Mesendoderm (in vitro differentiated cells): ENCODE measurements around the gene FANCC.

Experiments
- DNase-seq: peaks from one replicate; pipeline ENCODE4 v3.0.0; 2013
- H2AK5ac ChIP-seq: 2 replicates; pipeline ENCODE4 v1.6.1; 2013; ENCODE audit warnings: low read length, inconsistent platforms
- H2BK120ac ChIP-seq: 2 replicates; pipeline ENCODE4 v1.6.1; 2013; ENCODE audit warnings: low read depth, mild to moderate bottlenecking, low read length, moderate library complexity, mixed read lengths
- H2BK15ac ChIP-seq: replicated peaks from 2 replicates; pipeline ENCODE4 v1.6.1; 2013; ENCODE audit warnings: low read depth, mild to moderate bottlenecking, moderate library complexity
- H2BK5ac ChIP-seq: 2 replicates; pipeline ENCODE4 v1.6.1; 2013; ENCODE audit warnings: low read length, inconsistent platforms
- H3K18ac ChIP-seq: 2 replicates; pipeline ENCODE4 v1.6.1; 2013; ENCODE audit warnings: mild to moderate bottlenecking, low read length, mixed read lengths
- H3K23ac ChIP-seq: one replicate; pipeline ENCODE4 v1.6.1; 2013; ENCODE audit warnings: low read length
- H3K27ac ChIP-seq: 2 replicates; pipeline ENCODE4 v1.5.1; 2013; ENCODE audit warnings: low read depth, mild to moderate bottlenecking, inconsistent platforms, low read length, moderate library complexity
- H3K27me3 ChIP-seq: 2 replicates; pipeline ENCODE4 v1.6.1; 2013; ENCODE audit warnings: low read length, control low read depth, mild to moderate bottlenecking, inconsistent platforms; ENCODE audit not compliant: insufficient read depth, poor library complexity
- H3K36me3 ChIP-seq: 2 replicates; pipeline ENCODE4 v1.6.1; 2013; ENCODE audit warnings: low read length, inconsistent platforms; ENCODE audit not compliant: control insufficient read depth, insufficient read depth
- H3K4ac ChIP-seq: one replicate; pipeline ENCODE4 v1.6.1; 2013; ENCODE audit warnings: low read depth, mild to moderate bottlenecking, low read length, moderate library complexity
- H3K4me1 ChIP-seq: 2 replicates; pipeline ENCODE4 v1.6.1; 2013; ENCODE audit warnings: low read depth, low read length, inconsistent platforms; ENCODE audit not compliant: control insufficient read depth
- H3K4me2 ChIP-seq: 2 replicates; pipeline ENCODE4 v1.6.1; 2013; ENCODE audit warnings: low read length
- H3K4me3 ChIP-seq: 2 replicates; pipeline ENCODE4 v1.5.1; 2013; ENCODE audit warnings: mild to moderate bottlenecking, low read length
- H3K56ac ChIP-seq: one replicate; pipeline ENCODE4 v1.6.1; 2013; ENCODE audit warnings: low read length
- H3K79me1 ChIP-seq: 2 replicates; pipeline ENCODE4 v1.6.1; 2013; ENCODE audit warnings: low read length, inconsistent platforms
- H3K79me2 ChIP-seq: 2 replicates; pipeline ENCODE4 v1.6.1; 2013; ENCODE audit warnings: mild to moderate bottlenecking, low read length; ENCODE audit not compliant: control insufficient read depth, insufficient read depth
- H3K9ac ChIP-seq: 2 replicates; pipeline ENCODE4 v1.6.1; 2013; ENCODE audit warnings: low read length, inconsistent platforms
- H4K5ac ChIP-seq: one replicate; pipeline ENCODE4 v1.6.1; 2013; ENCODE audit warnings: low read length
- H4K8ac ChIP-seq: one replicate; pipeline ENCODE4 v1.6.1; 2013; ENCODE audit warnings: low read depth, mild to moderate bottlenecking, control low read depth, low read length, moderate library complexity
- WGBS: extraction: QIAGEN DNeasy Blood & Tissue Kit; methylation state at CpG from one replicate; pipeline ENCODE4 v1.1.7; 2013; ENCODE audit warnings: low lambda C conversion rate, missing lambda C conversion rate; ENCODE audit not compliant: insufficient coverage; ENCODE audit errors: extremely low coverage; 5-methylcytosine and 5-hydroxymethylcytosine counted together

The FANCC gene

DNA sequence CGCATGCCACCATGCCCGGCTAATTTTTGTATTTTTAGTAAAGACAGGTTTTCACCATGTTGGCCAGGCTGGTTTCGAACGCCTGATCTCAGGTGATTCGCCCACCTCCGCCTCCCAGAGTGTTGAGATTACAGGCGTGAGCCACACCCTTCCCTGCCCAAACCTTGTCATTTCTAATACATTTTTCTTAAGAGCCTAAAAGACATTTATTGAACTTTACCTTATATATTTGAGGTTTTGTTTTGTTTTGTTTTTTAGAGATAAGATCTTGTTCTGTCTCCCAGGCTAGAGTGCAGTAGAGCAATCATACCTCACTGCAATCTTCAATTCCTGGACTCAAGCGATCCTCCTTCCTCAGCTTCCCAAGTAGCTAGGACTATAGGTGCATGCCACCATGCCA, 39.8 kb upstream of the FANCC start:
- no peaks in the 10 kb centered on the region for H3K36me3 ChIP-seq
- no peak overlapping the region for H3K18ac ChIP-seq
- no peak overlapping the region for H2BK5ac ChIP-seq
- no peak overlapping the region for H3K56ac ChIP-seq
- no peak overlapping the region for H4K8ac ChIP-seq
- H3K79me1 ChIP-seq, result no peaks in the 10 kb centered on the region
- H3K4me2 ChIP-seq, result no peak overlapping the region
- no peak for DNase-seq
- WGBS, result no CpG with 5 or more reads among the region's 8 CpGs
- H2BK120ac ChIP-seq, result no peak overlapping the region
- no peak overlapping the region for H4K5ac ChIP-seq
- H3K9ac ChIP-seq, result no peak overlapping the region
- no peaks in the 10 kb centered on the region for H3K27me3 ChIP-seq
- H3K4me1 ChIP-seq, result no peaks in the 10 kb centered on the region
- no peak overlapping the region for H2BK15ac ChIP-seq
- H3K23ac ChIP-seq, result no peak overlapping the region
- no peak overlapping the region for H3K4me3 ChIP-seq
- H3K27ac ChIP-seq, result no peak overlapping the region
- no peak overlapping the region for H2AK5ac ChIP-seq
- H3K79me2 ChIP-seq, result no peaks in the 10 kb centered on the region
- H3K4ac ChIP-seq, result no peak overlapping the region

GRCh38 chr9:95355500-95355899, 38.0 kb upstream of the FANCC start:
- H3K9ac ChIP-seq, result no peak overlapping the region
- no peak overlapping the region for H3K27ac ChIP-seq
- H2BK120ac ChIP-seq, result no peak overlapping the region
- no peak overlapping the region for H3K4me2 ChIP-seq
- no peaks in the 10 kb centered on the region for H3K27me3 ChIP-seq
- no peak overlapping the region for H4K5ac ChIP-seq
- H3K4me3 ChIP-seq, result no peak overlapping the region
- no peak overlapping the region for H2AK5ac ChIP-seq
- H2BK5ac ChIP-seq, result no peak overlapping the region
- no peaks in the 10 kb centered on the region for H3K79me2 ChIP-seq
- H4K8ac ChIP-seq, result no peak overlapping the region
- no peaks in the 10 kb centered on the region for H3K4me1 ChIP-seq
- no peak overlapping the region for H2BK15ac ChIP-seq
- DNase-seq, result peak; percentile 35
- H3K23ac ChIP-seq, result no peak overlapping the region
- no CpG with 5 or more reads among the region's 5 CpGs for WGBS
- no peak overlapping the region for H3K56ac ChIP-seq
- H3K4ac ChIP-seq, result no peak overlapping the region
- no peaks in the 10 kb centered on the region for H3K36me3 ChIP-seq
- H3K79me1 ChIP-seq, result no peaks in the 10 kb centered on the region
- no peak overlapping the region for H3K18ac ChIP-seq

DNA sequence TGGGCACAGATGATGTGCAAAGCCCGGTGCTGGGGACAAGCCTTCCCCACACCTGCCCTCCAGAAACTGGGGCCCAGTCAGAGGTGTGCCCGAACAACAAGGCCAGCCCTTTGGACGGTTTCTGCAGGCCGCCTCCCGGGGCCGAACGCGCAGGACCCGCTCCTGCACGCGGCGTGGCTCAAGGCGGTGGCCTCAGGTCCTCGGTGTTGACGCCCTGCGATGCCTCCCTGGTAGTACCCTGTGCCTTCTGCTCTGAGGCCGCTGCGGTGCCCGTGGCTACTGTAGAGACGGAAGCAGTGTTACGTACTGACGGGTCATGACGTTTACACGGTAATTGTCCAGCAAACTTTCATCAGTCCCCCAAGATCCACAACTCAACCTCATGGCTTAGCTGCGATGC, 33.5 kb upstream of the FANCC start:
- H3K23ac ChIP-seq, result no peak overlapping the region
- no peak for DNase-seq
- H2AK5ac ChIP-seq, result no peak overlapping the region
- H3K4me2 ChIP-seq, result no peak overlapping the region
- no peak overlapping the region for H3K4ac ChIP-seq
- H3K36me3 ChIP-seq, result no peaks in the 10 kb centered on the region
- H4K5ac ChIP-seq, result no peak overlapping the region
- WGBS, result no CpG with 5 or more reads among the region's 25 CpGs
- H3K18ac ChIP-seq, result no peak overlapping the region
- no peak overlapping the region for H4K8ac ChIP-seq
- H3K56ac ChIP-seq, result no peak overlapping the region
- H3K9ac ChIP-seq, result no peak overlapping the region
- no peaks in the 10 kb centered on the region for H3K79me2 ChIP-seq
- no peak overlapping the region for H2BK15ac ChIP-seq
- H2BK5ac ChIP-seq, result no peak overlapping the region
- H3K27ac ChIP-seq, result no peak overlapping the region
- H3K27me3 ChIP-seq, result no peaks in the 10 kb centered on the region
- H2BK120ac ChIP-seq, result no peak overlapping the region
- H3K4me3 ChIP-seq, result no peak overlapping the region
- H3K79me1 ChIP-seq, result no peaks in the 10 kb centered on the region
- no peaks in the 10 kb centered on the region for H3K4me1 ChIP-seq

- H3K27me3 ChIP-seq, result no peaks in the 10 kb centered on the region
Measured at GRCh38 chr9:95350266-95350665, 32.8 kb upstream of the FANCC start.

GRCh38 chr9:95349091-95350038, 31.9 kb upstream of the FANCC start:
- Histone ChIP-seq H3K36me3 (no peaks in the 10 kb centered on the region), H3K18ac (peak overlapping the region; percentile 40), H3K27me3 (no peaks in the 10 kb centered on the region), H3K56ac (peak overlapping the region; percentile 90), H3K4me3 (peak overlapping the region; percentile 33), H2BK120ac (no peak overlapping the region), H3K23ac (peak overlapping the region; percentile 15), H4K8ac (no peak overlapping the region), H2BK5ac (no peak overlapping the region), H3K27ac (no peak overlapping the region), H3K4ac (no peak overlapping the region), H3K79me1 (no peaks in the 10 kb centered on the region), H3K79me2 (no peaks in the 10 kb centered on the region), H2BK15ac (no peak overlapping the region), H3K4me2 (peak overlapping the region; percentile 91), H4K5ac (no peak overlapping the region), H3K9ac (peak overlapping the region; percentile 73), H3K4me1 (no peaks in the 10 kb centered on the region), H2AK5ac (no peak overlapping the region)
- peak; percentile 65 for DNase-seq
- no CpG with 5 or more reads among the region's 95 CpGs for WGBS

More at GRCh38 chr9:95350266-95350665, 32.8 kb upstream of the FANCC start:
- H4K8ac ChIP-seq, result no peak overlapping the region
- no peak overlapping the region for H3K23ac ChIP-seq
- no peak for DNase-seq
- no peak overlapping the region for H2BK15ac ChIP-seq
- no peak overlapping the region for H3K9ac ChIP-seq
- no peak overlapping the region for H3K4ac ChIP-seq
- no peaks in the 10 kb centered on the region for H3K79me2 ChIP-seq
- no peaks in the 10 kb centered on the region for H3K79me1 ChIP-seq
- no CpG with 5 or more reads among the region's 18 CpGs for WGBS
- no peak overlapping the region for H3K18ac ChIP-seq
- no peak overlapping the region for H3K4me2 ChIP-seq
- H4K5ac ChIP-seq, result no peak overlapping the region
- no peak overlapping the region for H2AK5ac ChIP-seq
- H3K27ac ChIP-seq, result no peak overlapping the region
- H2BK5ac ChIP-seq, result no peak overlapping the region
- H3K4me1 ChIP-seq, result no peaks in the 10 kb centered on the region
- H3K56ac ChIP-seq, result no peak overlapping the region
- H2BK120ac ChIP-seq, result no peak overlapping the region
- H3K4me3 ChIP-seq, result no peak overlapping the region
- H3K36me3 ChIP-seq, result no peaks in the 10 kb centered on the region
